ENCODE results near the gene XPNPEP3.

The XPNPEP3 gene

GRCh38 chr22:40976866-40977700, 120.1 kb downstream of the XPNPEP3 start:
- no peak for DNase-seq (ENCODE audit: extremely low read depth, low read depth)
- TF ChIP-seq CTCF (IDR thresholded peaks at IDR 0.05; ENCODE audit: low read depth, low read length), result no peak

GRCh38 chr22:40979198-40979597, 122.2 kb downstream of the XPNPEP3 start:
- no peak for DNase-seq (ENCODE audit: extremely low read depth, low read depth)
- TF ChIP-seq CTCF (IDR thresholded peaks at IDR 0.05; ENCODE audit: low read depth, low read length), result no peak

- no peak for DNase-seq (ENCODE audit: extremely low read depth, low read depth)
These were observed 122.9 kb downstream of the XPNPEP3 start for GRCh38 chr22:40979871-40980270.

More at GRCh38 chr22:40979871-40980270, 122.9 kb downstream of the XPNPEP3 start:
- TF ChIP-seq CTCF (IDR thresholded peaks at IDR 0.05; ENCODE audit: low read depth, low read length), result no peak

Data from AG09319 (cell line).